GM21423 (cell line): Measurements from ENCODE around the gene SKIC3.

ENCODE experiments used
- ATAC-seq: cut with Tn5 transposase; IDR thresholded peaks from one replicate; pipeline ENCODE4 v1.9.1; 2021; ENCODE audit warnings: mild to moderate bottlenecking, moderate library complexity; ENCODE audit not compliant: unreplicated experiment

The SKIC3 gene

GRCh38 chr5:95532415-95532814 is 22.4 kb downstream of the SKIC3 start:
- no peak for ATAC-seq

- no peak for ATAC-seq
Observed at GRCh38 chr5:95531491-95531890, 23.3 kb downstream of the SKIC3 start.

GRCh38 chr5:95530416-95530815 is 24.4 kb downstream of the SKIC3 start:
- no peak for ATAC-seq

GRCh38 chr5:95528565-95528964 is 26.2 kb downstream of the SKIC3 start:
- ATAC-seq: no peak

- no peak for ATAC-seq
Observed at GRCh38 chr5:95526871-95527270, 27.9 kb downstream of the SKIC3 start.

- ATAC-seq: no peak
Observed at GRCh38 chr5:95524423-95524822, 30.4 kb downstream of the SKIC3 start.

GRCh38 chr5:95520206-95520605 is 34.6 kb downstream of the SKIC3 start:
- no peak for ATAC-seq

GRCh38 chr5:95519681-95520080 is 35.1 kb downstream of the SKIC3 start:
- ATAC-seq: no peak

- no peak for ATAC-seq
Observed at GRCh38 chr5:95519151-95519550, 35.6 kb downstream of the SKIC3 start.

- ATAC-seq: no peak
Observed at GRCh38 chr5:95518417-95518816, 36.4 kb downstream of the SKIC3 start.

GRCh38 chr5:95511606-95512005 is 43.2 kb downstream of the SKIC3 start:
- ATAC-seq: no peak

GRCh38 chr5:95508550-95508949 is 46.2 kb downstream of the SKIC3 start:
- no peak for ATAC-seq
